H9 (cell line): ENCODE results near the gene MRPL39. TPM values are rescaled to one million over a fixed set of nuclear protein-coding genes. Genes with fewer than 3 reads are reported as not detected.

Experiments
- DNase-seq: peaks from one replicate; pipeline ENCODE4 v3.0.0-alpha.2; 2017
- H2AFZ ChIP-seq: one replicate; pipeline ENCODE4 v1.6.1; 2013; ENCODE audit warnings: mild to moderate bottlenecking, low read length, control low read depth, moderate library complexity
- H2AK5ac ChIP-seq: 2 replicates; pipeline ENCODE4 v1.6.1; 2013; ENCODE audit warnings: low read length, control low read depth, mixed read lengths; ENCODE audit not compliant: insufficient read length
- H2BK120ac ChIP-seq: one replicate; pipeline ENCODE4 v1.6.1; 2013; ENCODE audit warnings: low read depth, mild to moderate bottlenecking, low read length, control low read depth, inconsistent platforms; ENCODE audit not compliant: poor library complexity, severe bottlenecking
- H2BK12ac ChIP-seq: 2 replicates; pipeline ENCODE4 v1.6.1; 2013; ENCODE audit warnings: low read length, control low read depth, mixed read lengths, low read depth; ENCODE audit not compliant: insufficient read length
- H2BK15ac ChIP-seq: 2 replicates; pipeline ENCODE4 v1.6.1; 2013; ENCODE audit warnings: low read depth, low read length, control low read depth
- H2BK20ac ChIP-seq: one replicate; pipeline ENCODE4 v1.6.1; 2013; ENCODE audit warnings: low read depth, mild to moderate bottlenecking, low read length, control low read depth, inconsistent platforms; ENCODE audit not compliant: poor library complexity, severe bottlenecking
- H2BK5ac ChIP-seq: 2 replicates; pipeline ENCODE4 v1.6.1; 2013; ENCODE audit warnings: low read length, control low read depth, mixed read lengths; ENCODE audit not compliant: insufficient read length
- H3K14ac ChIP-seq: 2 replicates; pipeline ENCODE4 v1.6.1; 2013; ENCODE audit warnings: low read length, control low read depth; ENCODE audit not compliant: insufficient read depth
- H3K18ac ChIP-seq: 2 replicates; pipeline ENCODE4 v1.6.1; 2013; ENCODE audit warnings: low read depth, mild to moderate bottlenecking, mixed read lengths, low read length, control low read depth; ENCODE audit not compliant: insufficient read length
- H3K23ac ChIP-seq: 2 replicates; pipeline ENCODE4 v1.6.1; 2013; ENCODE audit warnings: low read length, control low read depth, mixed read lengths, low read depth; ENCODE audit not compliant: insufficient read length
- H3K23me2 ChIP-seq: 2 replicates; pipeline ENCODE4 v1.6.1; 2013; ENCODE audit warnings: low read depth, mild to moderate bottlenecking, mixed read lengths, low read length, control low read depth; ENCODE audit not compliant: insufficient read length, poor library complexity, severe bottlenecking
- H3K27ac ChIP-seq: 2 replicates; pipeline ENCODE4 v1.5.1; 2013; ENCODE audit warnings: low read length, control low read depth, mixed read lengths, low read depth; ENCODE audit not compliant: insufficient read length
- H3K27me3 ChIP-seq: 2 replicates; pipeline ENCODE4 v1.6.1; 2013; ENCODE audit warnings: low read length, control low read depth, inconsistent platforms; ENCODE audit not compliant: insufficient read depth
- H3K4ac ChIP-seq: 2 replicates; pipeline ENCODE4 v1.6.1; 2013; ENCODE audit warnings: low read depth, mild to moderate bottlenecking, control low read depth, inconsistent platforms, low read length, moderate library complexity
- H3K4me1 ChIP-seq: 2 replicates; pipeline ENCODE4 v1.6.1; 2013; ENCODE audit warnings: low read length, control low read depth, inconsistent platforms; ENCODE audit not compliant: insufficient read depth
- H3K4me2 ChIP-seq: 2 replicates; pipeline ENCODE4 v1.6.1; 2013; ENCODE audit warnings: low read length, control low read depth, mixed read lengths; ENCODE audit not compliant: insufficient read length, insufficient read depth
- H3K56ac ChIP-seq: 2 replicates; pipeline ENCODE4 v1.6.1; 2013; ENCODE audit warnings: low read depth, mild to moderate bottlenecking, mixed read lengths, low read length, control low read depth; ENCODE audit not compliant: insufficient read length
- H3K79me1 ChIP-seq: 2 replicates; pipeline ENCODE4 v1.6.1; 2013; ENCODE audit warnings: low read depth, mild to moderate bottlenecking, moderate library complexity, low read length, control low read depth, inconsistent platforms; ENCODE audit not compliant: insufficient read depth, poor library complexity, severe bottlenecking
- H3K79me2 ChIP-seq: 2 replicates; pipeline ENCODE4 v1.6.1; 2013; ENCODE audit warnings: low read length, control low read depth, inconsistent platforms; ENCODE audit not compliant: insufficient read depth
- H3K9ac ChIP-seq: 2 replicates; pipeline ENCODE4 v1.6.1; 2013; ENCODE audit warnings: low read length, control low read depth, mixed read lengths; ENCODE audit not compliant: insufficient read length; ENCODE audit errors: extremely low read depth
- H3K9me3 ChIP-seq: one replicate; pipeline ENCODE4 v1.6.1; 2013; ENCODE audit warnings: low read depth, low read length, inconsistent platforms; ENCODE audit not compliant: control insufficient read depth
- H3T11ph ChIP-seq: one replicate; pipeline ENCODE4 v1.6.1; 2013; ENCODE audit warnings: mild to moderate bottlenecking, low read length, control low read depth, inconsistent platforms
- H4K20me1 ChIP-seq: one replicate; pipeline ENCODE4 v1.6.1; 2013; ENCODE audit not compliant: control insufficient read depth, insufficient read length, insufficient read depth
- H4K5ac ChIP-seq: 2 replicates; pipeline ENCODE4 v1.6.1; 2013; ENCODE audit warnings: low read depth, mild to moderate bottlenecking, mixed read lengths, low read length, control low read depth; ENCODE audit not compliant: insufficient read length
- H4K8ac ChIP-seq: replicated peaks from 2 replicates; pipeline ENCODE4 v1.6.1; 2013; ENCODE audit warnings: low read length, control low read depth, mixed read lengths, low read depth; ENCODE audit not compliant: insufficient read length
- H4K91ac ChIP-seq: 2 replicates; pipeline ENCODE4 v1.6.1; 2013; ENCODE audit warnings: low read depth, mild to moderate bottlenecking, moderate library complexity, mixed read lengths, low read length, control low read depth; ENCODE audit not compliant: insufficient read length
- H3K27ac Mint-ChIP-seq, 3 experiments: 2 replicates in 2 of 3; 3 replicates in 1 of 3; pipeline ENCODE4 v1.8.0; 2020 to 2021; ENCODE audit warnings: mixed read lengths in 3 of 3, mild to moderate bottlenecking in 1 of 3, moderate library complexity in 1 of 3
- H3K27me3 Mint-ChIP-seq: 2 replicates; pipeline ENCODE4 v1.8.0; 2021; ENCODE audit warnings: low read depth, mild to moderate bottlenecking, moderate library complexity, mixed read lengths
- H3K36me3 Mint-ChIP-seq, 3 experiments: 2 replicates in 2 of 3; 3 replicates in 1 of 3; pipeline ENCODE4 v1.8.0; 2020 to 2021; ENCODE audit warnings: low read depth in 3 of 3, mixed read lengths in 3 of 3; ENCODE audit not compliant: insufficient read depth in 1 of 3
- H3K4me1 Mint-ChIP-seq, 2 experiments: 2 replicates each; pipeline ENCODE4 v1.8.0; 2020; ENCODE audit warnings: mixed read lengths in 2 of 2
- H3K4me3 Mint-ChIP-seq, 2 experiments: 2 replicates in 1 of 2; 3 replicates in 1 of 2; pipeline ENCODE4 v1.8.0; 2020 to 2021; ENCODE audit warnings: mild to moderate bottlenecking in 2 of 2, mixed read lengths in 2 of 2, moderate library complexity in 1 of 2
- H3K9me3 Mint-ChIP-seq, 2 experiments: 2 replicates in 1 of 2; 3 replicates in 1 of 2; pipeline ENCODE4 v1.8.0; 2020; ENCODE audit warnings: mild to moderate bottlenecking in 2 of 2, mixed read lengths in 2 of 2, moderate library complexity in 1 of 2
- WGBS: extraction: QIAGEN DNeasy Blood & Tissue Kit; methylation state at CpG from one replicate; pipeline ENCODE4 v1.1.7; 2013; ENCODE audit warnings: missing lambda C conversion rate, low lambda C conversion rate, mixed read lengths; ENCODE audit not compliant: insufficient read length; ENCODE audit errors: extremely low coverage; 5-methylcytosine and 5-hydroxymethylcytosine counted together
- total RNA-seq: library from RNA; stranded (reverse); gene quantifications from 2 replicates; pipeline ENCODE4 v1.2.1, GENCODE V29; 2021
- TF ChIP-seq, protein P1 (sequence below): fragments of 200-600 bp; sonication (generic); conservative IDR thresholded peaks from 3 replicates; pipeline ENCODE4 v1.8.0; 2021; ENCODE audit warnings: antibody characterized with exemption, mild to moderate bottlenecking

The MRPL39 gene
- total RNA-seq, 1 experiment from 2014 or later = 58.8 TPM

DNA sequence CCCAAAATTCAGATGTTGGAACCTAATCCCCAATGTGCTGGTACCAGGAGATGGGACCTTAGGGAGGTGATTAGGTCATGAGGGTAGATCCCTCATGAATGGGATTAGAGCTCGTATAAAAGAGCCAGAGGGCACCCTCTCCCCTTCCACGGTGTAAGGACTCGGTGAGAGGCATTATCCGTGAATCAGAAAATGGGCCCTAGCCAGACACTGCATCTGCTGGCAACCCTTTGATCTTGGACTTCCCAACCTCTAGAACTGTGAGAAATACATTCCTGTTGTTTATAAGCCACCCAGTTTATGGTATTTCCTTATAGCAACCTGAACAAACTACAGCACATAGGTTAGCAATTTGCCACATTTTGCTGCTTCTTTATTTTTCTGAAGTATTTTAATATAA is 17.2 kb upstream of the MRPL39 start:
- Mint-ChIP-seq H3K36me3 (no peaks in the 10 kb centered on the region), H3K9me3 (no peaks in the 10 kb centered on the region), H3K27me3 (peaks cover 2% of the 10 kb centered on the region; the same call in 1 of the 2 replicates), H3K4me3 (no peak overlapping the region), H3K4me1 (peaks cover 0 to 4% of the 10 kb centered on the region in 2 experiments; a peak in 2 of 4 replicates), H3K27ac (no peak overlapping the region)
- Histone ChIP-seq H3K4me1 (no peaks in the 10 kb centered on the region), H3K4ac (no peak overlapping the region), H3K56ac (no peak overlapping the region), H3T11ph (no peak overlapping the region), H3K23ac (no peak overlapping the region), H3K18ac (no peak overlapping the region), H2BK12ac (no peak overlapping the region), H4K91ac (no peak overlapping the region), H3K79me2 (no peaks in the 10 kb centered on the region), H3K27ac (no peak overlapping the region), H4K20me1 (no peaks in the 10 kb centered on the region), H3K23me2 (no peaks in the 10 kb centered on the region), H4K8ac (no peak overlapping the region), H3K9ac (no peak overlapping the region), H2BK20ac (no peak overlapping the region), H2AK5ac (no peak overlapping the region), H3K9me3 (no peaks in the 10 kb centered on the region), H3K27me3 (no peaks in the 10 kb centered on the region), H2AFZ (no peak overlapping the region), H2BK120ac (no peak overlapping the region), H3K14ac (no peak overlapping the region), H4K5ac (no peak overlapping the region), H3K79me1 (no peaks in the 10 kb centered on the region), H2BK5ac (no peak overlapping the region), H2BK15ac (no peak overlapping the region), H3K4me2 (no peak overlapping the region)
- WGBS = no CpG with 5 or more reads among the region's 4 CpGs
- TF ChIP-seq, protein P1, sequence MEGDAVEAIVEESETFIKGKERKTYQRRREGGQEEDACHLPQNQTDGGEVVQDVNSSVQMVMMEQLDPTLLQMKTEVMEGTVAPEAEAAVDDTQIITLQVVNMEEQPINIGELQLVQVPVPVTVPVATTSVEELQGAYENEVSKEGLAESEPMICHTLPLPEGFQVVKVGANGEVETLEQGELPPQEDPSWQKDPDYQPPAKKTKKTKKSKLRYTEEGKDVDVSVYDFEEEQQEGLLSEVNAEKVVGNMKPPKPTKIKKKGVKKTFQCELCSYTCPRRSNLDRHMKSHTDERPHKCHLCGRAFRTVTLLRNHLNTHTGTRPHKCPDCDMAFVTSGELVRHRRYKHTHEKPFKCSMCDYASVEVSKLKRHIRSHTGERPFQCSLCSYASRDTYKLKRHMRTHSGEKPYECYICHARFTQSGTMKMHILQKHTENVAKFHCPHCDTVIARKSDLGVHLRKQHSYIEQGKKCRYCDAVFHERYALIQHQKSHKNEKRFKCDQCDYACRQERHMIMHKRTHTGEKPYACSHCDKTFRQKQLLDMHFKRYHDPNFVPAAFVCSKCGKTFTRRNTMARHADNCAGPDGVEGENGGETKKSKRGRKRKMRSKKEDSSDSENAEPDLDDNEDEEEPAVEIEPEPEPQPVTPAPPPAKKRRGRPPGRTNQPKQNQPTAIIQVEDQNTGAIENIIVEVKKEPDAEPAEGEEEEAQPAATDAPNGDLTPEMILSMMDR = no peak
- no peak for DNase-seq
